Panc1 (cell line): Measurements from ENCODE around the gene CD300A. TPM values are rescaled to one million over a fixed set of nuclear protein-coding genes. Genes with fewer than 3 reads are reported as not detected.

Source experiments
- ATAC-seq: fragments of 200-7000 bp; cut with Tn5 transposase; 2 replicates; pipeline ENCODE4 v1.9.1; 2020; ENCODE audit warnings: mild to moderate bottlenecking, moderate library complexity
- BruUV-seq: library from RNA; stranded (reverse); fragments of 400-500 nt; replicated peaks from 2 replicates; lab custom pipeline; 2021; lab: Mats Ljungman, UMichigan
- CTCF ChIA-PET: fragments of 300-600 bp; sonication (Branson Sonifier 250); formaldehyde crosslinking; loops from one replicate; lab custom pipeline; 2022; ENCODE audit warnings: antibody characterized with exemption; lab: Charles Lee
- POLR2A ChIA-PET: fragments of 300-600 bp; sonication (Branson Sonifier 250); formaldehyde crosslinking; loops from one replicate; lab custom pipeline; 2022; ENCODE audit warnings: antibody characterized with exemption; lab: Charles Lee
- DNase-seq: peaks from one replicate; pipeline ENCODE4 v3.0.0-alpha.2; 2010; ENCODE audit warnings: low read depth, low spot score
- H3K27ac ChIP-seq: 2 replicates; pipeline ENCODE4 v1.5.1; 2011; ENCODE audit warnings: mild to moderate bottlenecking, low read length, inconsistent platforms
- H3K27me3 ChIP-seq: fragments of 200-500 bp; sonication (Bioruptor generic); 2 replicates; pipeline ENCODE4 v1.6.0; 2014; ENCODE audit warnings: low read length, inconsistent platforms; ENCODE audit not compliant: control insufficient read depth, insufficient read depth
- H3K36me3 ChIP-seq: fragments of 200-500 bp; sonication (Bioruptor generic); 2 replicates; pipeline ENCODE4 v1.5.1; 2014; ENCODE audit warnings: inconsistent platforms, mild to moderate bottlenecking, low read length, moderate library complexity; ENCODE audit not compliant: control insufficient read depth, insufficient read depth
- H3K4me1 ChIP-seq: 2 replicates; pipeline ENCODE4 v1.5.1; 2011; ENCODE audit warnings: inconsistent platforms, mild to moderate bottlenecking, low read length, moderate library complexity; ENCODE audit not compliant: control insufficient read depth, insufficient read depth
- H3K4me3 ChIP-seq, 2 experiments: 2 replicates each; pipeline ENCODE4 v1.5.1; 2011 to 2012; ENCODE audit warnings: low read depth in 2 of 2, low read length in 2 of 2, mild to moderate bottlenecking in 2 of 2, inconsistent platforms in 1 of 2, moderate library complexity in 1 of 2
- H3K9me3 ChIP-seq: fragments of 200-500 bp; sonication (Bioruptor generic); 2 replicates; pipeline ENCODE4 v1.5.1; 2014; ENCODE audit warnings: low read depth, mild to moderate bottlenecking, inconsistent platforms, low read length, moderate library complexity; ENCODE audit not compliant: control insufficient read depth, insufficient read depth
- POLR2AphosphoS5 ChIP-seq: IDR thresholded peaks from 2 replicates; pipeline ENCODE4 v1.6.1; 2012; ENCODE audit warnings: mild to moderate bottlenecking, low read depth, low read length, moderate library complexity
- SIN3A ChIP-seq: IDR thresholded peaks from 2 replicates; pipeline ENCODE4 v1.6.1; 2012; ENCODE audit warnings: low read depth, mild to moderate bottlenecking, low read length, moderate library complexity, borderline replicate concordance; ENCODE audit not compliant: insufficient read depth
- TCF7L2 ChIP-seq: IDR thresholded peaks from 2 replicates; pipeline ENCODE4 v1.6.1; 2011; ENCODE audit warnings: mild to moderate bottlenecking, low read depth, low read length, inconsistent platforms
- in situ Hi-C: cut with HindIII; loops from 2 replicates; pipeline ENCODE4 v1.10.0; 2016; ENCODE audit warnings: low sequenced_read_pairs, low pct_unique_long_range_greater_than_20kb
- intact Hi-C: fragments of 100-400 bp; cut with micrococcal nuclease; formaldehyde crosslinking; loops from one replicate; pipeline ENCODE4 v1.10.0; 2022; ENCODE audit not compliant: unreplicated experiment
- total RNA-seq: library from RNA; stranded (reverse); gene quantifications from one replicate; pipeline ENCODE4 v1.2.1, GENCODE V29; 2021; ENCODE audit not compliant: unreplicated experiment
- TF ChIP-seq, protein P1 (sequence below): fragments of 450-650 bp; IDR thresholded peaks from 2 replicates; pipeline ENCODE4 v1.5.1; 2017; ENCODE audit warnings: mild to moderate bottlenecking
- TF ChIP-seq, protein P2 (sequence below), 2 experiments: IDR thresholded peaks; 2 replicates each; pipeline ENCODE4 v1.6.1; 2011 to 2012; ENCODE audit warnings: low read depth in 2 of 2, control low read depth in 1 of 2, low read length in 1 of 2, mild to moderate bottlenecking in 1 of 2, moderate library complexity in 1 of 2; ENCODE audit not compliant: insufficient read depth in 1 of 2

CD300A gene
- total RNA-seq, 1 experiment from 2014 or later, result 0.21 TPM

DNA sequence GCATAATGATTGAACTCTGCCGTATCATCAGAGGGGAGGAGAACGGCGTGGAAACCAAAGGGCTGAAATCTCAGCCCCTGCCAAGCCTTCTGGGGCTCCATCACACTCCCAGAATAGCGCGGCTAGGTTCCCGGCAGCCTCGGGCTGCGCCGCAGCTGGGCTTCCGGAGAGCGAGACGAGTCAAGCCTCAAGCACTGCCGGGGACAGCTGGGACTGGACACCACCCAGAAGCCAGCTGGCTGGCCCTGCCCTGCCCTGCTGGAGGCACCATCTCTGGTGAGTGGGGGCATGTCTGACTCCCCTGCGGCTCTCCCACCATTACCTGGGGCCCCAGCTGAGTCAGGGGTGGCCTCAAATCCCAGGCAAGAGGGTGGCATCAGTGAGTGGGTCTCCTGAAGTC lies 41.8 kb upstream of the CD300A start:
- H3K27me3 ChIP-seq, result no peaks in the 10 kb centered on the region
- intact Hi-C loops, result no loop called here
- H3K4me3 ChIP-seq, result no peak overlapping the region
- TF ChIP-seq, protein P1, sequence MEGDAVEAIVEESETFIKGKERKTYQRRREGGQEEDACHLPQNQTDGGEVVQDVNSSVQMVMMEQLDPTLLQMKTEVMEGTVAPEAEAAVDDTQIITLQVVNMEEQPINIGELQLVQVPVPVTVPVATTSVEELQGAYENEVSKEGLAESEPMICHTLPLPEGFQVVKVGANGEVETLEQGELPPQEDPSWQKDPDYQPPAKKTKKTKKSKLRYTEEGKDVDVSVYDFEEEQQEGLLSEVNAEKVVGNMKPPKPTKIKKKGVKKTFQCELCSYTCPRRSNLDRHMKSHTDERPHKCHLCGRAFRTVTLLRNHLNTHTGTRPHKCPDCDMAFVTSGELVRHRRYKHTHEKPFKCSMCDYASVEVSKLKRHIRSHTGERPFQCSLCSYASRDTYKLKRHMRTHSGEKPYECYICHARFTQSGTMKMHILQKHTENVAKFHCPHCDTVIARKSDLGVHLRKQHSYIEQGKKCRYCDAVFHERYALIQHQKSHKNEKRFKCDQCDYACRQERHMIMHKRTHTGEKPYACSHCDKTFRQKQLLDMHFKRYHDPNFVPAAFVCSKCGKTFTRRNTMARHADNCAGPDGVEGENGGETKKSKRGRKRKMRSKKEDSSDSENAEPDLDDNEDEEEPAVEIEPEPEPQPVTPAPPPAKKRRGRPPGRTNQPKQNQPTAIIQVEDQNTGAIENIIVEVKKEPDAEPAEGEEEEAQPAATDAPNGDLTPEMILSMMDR, result no peak
- TF ChIP-seq TCF7L2, result no peak
- no peak for TF ChIP-seq SIN3A
- TF ChIP-seq POLR2AphosphoS5, result no peak
- ATAC-seq (no peak), DNase-seq (no peak)
- ChIA-PET POLR2A (no interaction called here), CTCF (no interaction called here)
- in situ Hi-C loops, result no loop called here
- no peaks in the 10 kb centered on the region for H3K9me3 ChIP-seq
- H3K4me1 ChIP-seq, result peaks cover 29% of the 10 kb centered on the region
- no TSS peak for BruUV-seq
- no peak overlapping the region for H3K27ac ChIP-seq
- no peaks in the 10 kb centered on the region for H3K36me3 ChIP-seq

DNA sequence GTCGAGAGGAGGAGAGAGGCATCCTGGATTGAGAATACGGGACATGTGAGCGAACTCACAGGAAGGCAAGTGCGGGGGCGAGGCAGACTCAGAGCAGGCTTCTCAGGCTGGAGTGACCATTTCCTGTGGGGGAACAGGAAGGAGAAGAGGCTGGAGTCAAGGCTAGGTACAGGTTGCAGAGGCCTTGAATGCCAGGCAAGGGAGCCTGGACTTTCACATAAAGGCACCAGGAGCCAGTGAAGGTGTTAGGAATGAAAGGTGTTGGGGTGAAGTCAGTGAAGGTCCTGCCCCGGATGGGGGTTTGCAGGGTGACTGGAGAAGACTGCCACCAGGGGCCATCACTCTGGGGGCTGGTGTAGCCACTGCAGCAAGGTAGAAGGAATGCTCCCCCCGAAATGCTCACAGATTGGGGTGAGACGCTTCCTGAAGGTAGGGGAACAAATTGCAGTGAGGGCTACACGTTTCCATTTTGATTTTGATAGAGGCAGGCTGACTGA lies 39.8 kb upstream of the CD300A start:
- no peaks in the 10 kb centered on the region; the same call in 1 of the 2 replicates for H3K36me3 ChIP-seq
- intact Hi-C loops, result no loop called here
- TF ChIP-seq POLR2AphosphoS5 (no peak), SIN3A (no peak)
- TF ChIP-seq, protein P2, sequence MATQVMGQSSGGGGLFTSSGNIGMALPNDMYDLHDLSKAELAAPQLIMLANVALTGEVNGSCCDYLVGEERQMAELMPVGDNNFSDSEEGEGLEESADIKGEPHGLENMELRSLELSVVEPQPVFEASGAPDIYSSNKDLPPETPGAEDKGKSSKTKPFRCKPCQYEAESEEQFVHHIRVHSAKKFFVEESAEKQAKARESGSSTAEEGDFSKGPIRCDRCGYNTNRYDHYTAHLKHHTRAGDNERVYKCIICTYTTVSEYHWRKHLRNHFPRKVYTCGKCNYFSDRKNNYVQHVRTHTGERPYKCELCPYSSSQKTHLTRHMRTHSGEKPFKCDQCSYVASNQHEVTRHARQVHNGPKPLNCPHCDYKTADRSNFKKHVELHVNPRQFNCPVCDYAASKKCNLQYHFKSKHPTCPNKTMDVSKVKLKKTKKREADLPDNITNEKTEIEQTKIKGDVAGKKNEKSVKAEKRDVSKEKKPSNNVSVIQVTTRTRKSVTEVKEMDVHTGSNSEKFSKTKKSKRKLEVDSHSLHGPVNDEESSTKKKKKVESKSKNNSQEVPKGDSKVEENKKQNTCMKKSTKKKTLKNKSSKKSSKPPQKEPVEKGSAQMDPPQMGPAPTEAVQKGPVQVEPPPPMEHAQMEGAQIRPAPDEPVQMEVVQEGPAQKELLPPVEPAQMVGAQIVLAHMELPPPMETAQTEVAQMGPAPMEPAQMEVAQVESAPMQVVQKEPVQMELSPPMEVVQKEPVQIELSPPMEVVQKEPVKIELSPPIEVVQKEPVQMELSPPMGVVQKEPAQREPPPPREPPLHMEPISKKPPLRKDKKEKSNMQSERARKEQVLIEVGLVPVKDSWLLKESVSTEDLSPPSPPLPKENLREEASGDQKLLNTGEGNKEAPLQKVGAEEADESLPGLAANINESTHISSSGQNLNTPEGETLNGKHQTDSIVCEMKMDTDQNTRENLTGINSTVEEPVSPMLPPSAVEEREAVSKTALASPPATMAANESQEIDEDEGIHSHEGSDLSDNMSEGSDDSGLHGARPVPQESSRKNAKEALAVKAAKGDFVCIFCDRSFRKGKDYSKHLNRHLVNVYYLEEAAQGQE (IDR thresholded peaks at IDR 0.05; ENCODE audit: insufficient read depth in 1 of 2, low read depth in 2 of 2, low read length in 1 of 2), result no peak
- H3K27me3 ChIP-seq, result no peaks in the 10 kb centered on the region
- no TSS peak for BruUV-seq
- peaks cover 45% of the 10 kb centered on the region for H3K4me1 ChIP-seq
- DNase-seq, result no peak
- CTCF ChIA-PET, result no interaction called here
- H3K4me3 ChIP-seq, result no peak overlapping the region
- in situ Hi-C loops, result no loop called here
- no peak for ATAC-seq
- peak overlapping the region; percentile 79 for H3K27ac ChIP-seq
- POLR2A ChIA-PET, result interaction anchor here (0.6 kb wide), 1 partner anchor 446 kb away, joined by 5 read pairs; no protein-coding TSS in a partner anchor
- no peaks in the 10 kb centered on the region for H3K9me3 ChIP-seq

DNA sequence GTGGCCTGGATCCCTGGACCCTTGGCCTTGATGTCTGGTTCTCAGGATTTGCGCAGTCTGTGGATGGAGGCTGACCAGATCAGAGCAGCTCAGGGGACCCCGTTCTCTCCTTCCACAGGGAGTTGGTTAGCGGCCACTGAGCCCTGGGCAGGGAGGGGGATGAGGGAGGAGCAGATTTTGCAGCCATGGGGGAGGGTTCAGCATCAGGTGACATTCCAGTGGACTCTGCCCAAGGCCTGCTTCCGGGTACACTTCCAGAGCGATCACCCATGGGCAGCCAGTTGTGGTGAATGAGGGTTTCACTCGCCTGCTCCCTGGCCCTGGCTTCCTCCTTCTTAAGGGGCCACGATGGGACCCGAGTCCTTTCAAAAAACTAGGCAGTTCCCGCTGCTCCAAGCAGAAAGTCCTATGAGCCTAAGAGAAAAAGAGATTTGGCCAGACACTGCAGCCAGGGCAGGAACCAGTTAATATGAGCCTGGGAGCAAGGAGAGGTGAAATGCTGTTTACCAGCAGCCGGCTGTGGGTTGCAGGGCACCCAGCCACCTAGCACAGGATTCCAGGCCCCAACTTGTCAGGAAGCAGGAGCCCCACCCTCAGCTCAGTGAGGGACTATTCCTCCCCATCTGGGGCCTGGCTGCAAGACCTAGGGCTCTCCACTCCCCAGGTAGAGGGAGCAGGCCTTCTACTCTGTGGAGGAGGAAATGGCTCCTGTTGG lies 39.2 kb upstream of the CD300A start:
- POLR2A ChIA-PET, result no interaction called here
- in situ Hi-C loops, result no loop called here
- ATAC-seq (no peak), DNase-seq (no peak)
- CTCF ChIA-PET, result no interaction called here
- Histone ChIP-seq H3K4me3 (no peak overlapping the region), H3K27me3 (no peaks in the 10 kb centered on the region), H3K9me3 (no peaks in the 10 kb centered on the region), H3K27ac (peak overlapping the region; percentile 79), H3K4me1 (peaks cover 47% of the 10 kb centered on the region), H3K36me3 (no peaks in the 10 kb centered on the region; the same call in 1 of the 2 replicates)
- TF ChIP-seq TCF7L2 (no peak), SIN3A (no peak), POLR2AphosphoS5 (no peak)
- TF ChIP-seq, protein P2 (IDR thresholded peaks at IDR 0.05; ENCODE audit: insufficient read depth in 1 of 2, low read depth in 2 of 2, low read length in 1 of 2), result no peak
- TF ChIP-seq, protein P1, result no peak
- intact Hi-C loops, result no loop called here
- BruUV-seq, result no TSS peak
